HAP-1 (cell line): ENCODE data around the gene PGM2L1.
"Not testable (repeated sequence)": the region's sequence is repeated elsewhere in the genome, so short reads cannot be mapped to it uniquely, and the experiment has no call there.

ENCODE experiments used
- DNase-seq, 2 experiments: peaks; one replicate each; pipeline ENCODE4 v3.0.0-alpha.2; 2016 to 2020; ENCODE audit warnings: low spot score in 2 of 2
- H3K27me3 ChIP-seq: fragments of 250-450 bp; sonication (Bioruptor Pico); 2 replicates; pipeline ENCODE4 v1.5.1; 2020; ENCODE audit warnings: low read depth, mild to moderate bottlenecking, moderate library complexity
- H3K36me3 ChIP-seq: fragments of 250-450 bp; sonication (Bioruptor Pico); replicated peaks from 2 replicates; pipeline ENCODE4 v1.5.1; 2020; ENCODE audit warnings: mild to moderate bottlenecking
- H3K4me1 ChIP-seq: fragments of 250-450 bp; sonication (Bioruptor Pico); 2 replicates; pipeline ENCODE4 v1.5.1; 2020; ENCODE audit warnings: mild to moderate bottlenecking
- H3K4me3 ChIP-seq: fragments of 250-450 bp; sonication (Bioruptor Pico); 2 replicates; pipeline ENCODE4 v1.5.1; 2020; ENCODE audit warnings: mild to moderate bottlenecking, moderate library complexity
- H3K9me3 ChIP-seq: fragments of 250-450 bp; sonication (Bioruptor Pico); 2 replicates; pipeline ENCODE4 v1.5.1; 2020; ENCODE audit warnings: mild to moderate bottlenecking, moderate library complexity
- in situ Hi-C: fragments of 300-500 bp; cut with MboI; formaldehyde crosslinking; loops from 3 replicates; pipeline ENCODE4 v1.14.3; 2020; ENCODE audit warnings: low sequenced_read_pairs, inconsistent platforms, mixed read lengths

The PGM2L1 gene

GRCh38 chr11:74384641-74385040 is 13.6 kb downstream of the PGM2L1 start:
- no peaks in the 10 kb centered on the region for H3K9me3 ChIP-seq
- no peaks in the 10 kb centered on the region for H3K36me3 ChIP-seq
- H3K4me1 ChIP-seq, result no peaks in the 10 kb centered on the region
- DNase-seq, result no peak
- H3K4me3 ChIP-seq, result no peak overlapping the region
- no peaks in the 10 kb centered on the region for H3K27me3 ChIP-seq
- in situ Hi-C loops, result no loop called here

DNA sequence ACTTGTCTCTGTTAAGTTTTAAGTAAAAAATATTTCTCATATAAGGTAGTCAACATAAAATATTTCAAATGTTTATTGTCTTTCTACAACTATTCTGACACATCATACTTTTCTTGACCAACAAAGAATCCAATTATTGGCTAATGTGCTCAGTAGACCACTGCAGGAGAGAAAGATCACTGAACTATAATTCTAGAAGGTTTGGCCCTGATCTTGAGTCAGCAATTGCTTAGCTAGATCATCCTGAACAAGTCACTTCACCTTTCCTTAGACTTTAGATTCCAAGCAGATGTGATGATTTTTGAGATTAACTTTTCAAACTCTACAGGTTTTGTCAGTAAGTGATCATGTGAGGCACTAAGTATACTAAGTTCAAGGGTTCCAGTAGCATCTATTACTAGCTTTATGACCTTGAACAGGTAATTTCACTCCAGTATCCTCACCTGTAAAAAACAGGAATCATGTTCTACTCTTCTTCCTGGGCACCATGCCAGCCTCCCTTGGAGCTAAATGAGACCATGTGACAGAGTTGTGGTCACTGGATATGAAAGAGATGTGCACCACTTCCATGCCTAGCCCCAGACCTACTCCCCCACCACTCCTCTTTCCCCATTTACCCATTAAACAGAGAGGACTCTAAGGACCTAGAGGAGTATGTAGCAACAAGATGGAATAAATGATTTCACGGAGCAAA is 17.3 kb downstream of the PGM2L1 start:
- DNase-seq, result no peak
- Histone ChIP-seq H3K4me1 (peaks cover 4% of the 10 kb centered on the region), H3K4me3 (no peak overlapping the region), H3K27me3 (no peaks in the 10 kb centered on the region), H3K9me3 (no peaks in the 10 kb centered on the region), H3K36me3 (no peaks in the 10 kb centered on the region)
- in situ Hi-C loops, result no loop called here

DNA sequence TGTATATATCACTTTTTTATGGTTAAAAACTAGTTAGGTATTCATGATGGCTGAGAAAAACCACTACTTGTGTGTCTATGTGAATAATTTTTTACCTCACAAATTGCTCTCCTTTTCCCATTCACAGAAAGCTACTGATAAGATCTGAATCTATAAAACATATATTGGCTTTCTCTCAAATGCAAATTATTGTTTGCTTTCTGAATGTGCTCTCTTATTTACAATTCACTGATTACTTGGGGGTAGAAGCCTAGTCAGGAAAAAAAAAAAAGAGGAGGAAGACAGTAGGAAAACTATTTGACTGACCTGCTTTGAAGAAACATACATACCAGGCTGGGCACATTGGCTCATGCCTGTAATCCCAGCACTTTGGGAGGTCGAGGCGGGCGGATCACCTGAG is 20.5 kb downstream of the PGM2L1 start:
- no peaks in the 10 kb centered on the region for H3K27me3 ChIP-seq
- H3K36me3 ChIP-seq, result no peaks in the 10 kb centered on the region
- no peak overlapping the region for H3K4me3 ChIP-seq
- no peaks in the 10 kb centered on the region for H3K9me3 ChIP-seq
- H3K4me1 ChIP-seq, result peaks cover 14% of the 10 kb centered on the region
- DNase-seq, result peak in 1 of 2 experiments; percentile 66
- in situ Hi-C loops, result no loop called here

DNA sequence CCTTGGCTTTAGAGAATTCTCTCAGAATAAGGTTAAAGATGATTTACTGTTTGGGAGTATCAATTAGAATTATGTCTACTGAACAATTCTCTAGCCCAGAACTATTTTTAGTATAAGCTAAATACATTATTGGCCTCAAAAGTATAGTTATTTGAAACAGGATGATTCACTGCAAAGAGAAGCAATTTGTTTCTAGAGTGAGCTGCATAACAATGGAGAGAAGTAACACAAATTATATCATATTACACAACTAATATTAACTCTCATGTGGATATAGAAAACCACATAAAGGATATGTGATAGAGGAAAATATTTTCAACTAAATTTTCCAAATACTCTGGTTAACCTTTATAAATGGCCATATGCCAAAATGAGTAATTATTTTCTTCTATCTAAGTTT is 24.9 kb downstream of the PGM2L1 start:
- no peak for DNase-seq
- Histone ChIP-seq H3K4me3 (no peak overlapping the region), H3K27me3 (no peaks in the 10 kb centered on the region), H3K9me3 (no peaks in the 10 kb centered on the region), H3K4me1 (peaks cover 36% of the 10 kb centered on the region), H3K36me3 (no peaks in the 10 kb centered on the region)
- in situ Hi-C loops, result no loop called here

- Histone ChIP-seq H3K36me3 (no peaks in the 10 kb centered on the region), H3K27me3 (no peaks in the 10 kb centered on the region), H3K4me1 (peaks cover 36% of the 10 kb centered on the region), H3K4me3 (no peak overlapping the region), H3K9me3 (no peaks in the 10 kb centered on the region)
- in situ Hi-C loops, result no loop called here
- peak; percentile 57 to 87 for DNase-seq
Measured at GRCh38 chr11:74371269-74372052, 26.8 kb downstream of the PGM2L1 start.

GRCh38 chr11:74370123-74370522 is 28.1 kb downstream of the PGM2L1 start:
- no peaks in the 10 kb centered on the region for H3K36me3 ChIP-seq
- H3K9me3 ChIP-seq, result no peaks in the 10 kb centered on the region
- in situ Hi-C loops, result no loop called here
- H3K4me3 ChIP-seq, result no peak overlapping the region
- no peak for DNase-seq
- H3K27me3 ChIP-seq, result no peaks in the 10 kb centered on the region
- H3K4me1 ChIP-seq, result peaks cover 38% of the 10 kb centered on the region

DNA sequence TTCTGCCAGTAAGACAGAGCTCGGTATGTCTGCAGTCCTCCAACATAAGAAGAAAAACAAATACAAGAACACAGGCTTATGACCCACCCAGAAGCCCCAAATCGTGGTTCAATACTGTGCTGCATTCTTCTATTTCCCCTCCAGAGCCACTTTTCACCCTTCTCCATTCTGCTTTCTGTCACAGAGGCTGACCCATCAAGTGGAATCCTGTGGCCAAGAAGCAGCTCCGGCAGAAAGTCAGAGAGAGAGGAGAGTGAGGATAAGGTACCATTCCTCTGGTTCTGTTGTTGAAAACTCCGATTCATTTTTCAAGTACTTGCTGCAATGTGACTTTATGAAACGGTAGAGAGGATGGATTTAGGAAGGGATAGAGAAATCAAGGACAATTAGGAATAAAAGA is 30.4 kb downstream of the PGM2L1 start:
- Histone ChIP-seq H3K27me3 (no peaks in the 10 kb centered on the region), H3K36me3 (no peaks in the 10 kb centered on the region), H3K9me3 (no peaks in the 10 kb centered on the region), H3K4me3 (no peak overlapping the region), H3K4me1 (peaks cover 29% of the 10 kb centered on the region)
- no peak for DNase-seq
- in situ Hi-C loops, result no loop called here

DNA sequence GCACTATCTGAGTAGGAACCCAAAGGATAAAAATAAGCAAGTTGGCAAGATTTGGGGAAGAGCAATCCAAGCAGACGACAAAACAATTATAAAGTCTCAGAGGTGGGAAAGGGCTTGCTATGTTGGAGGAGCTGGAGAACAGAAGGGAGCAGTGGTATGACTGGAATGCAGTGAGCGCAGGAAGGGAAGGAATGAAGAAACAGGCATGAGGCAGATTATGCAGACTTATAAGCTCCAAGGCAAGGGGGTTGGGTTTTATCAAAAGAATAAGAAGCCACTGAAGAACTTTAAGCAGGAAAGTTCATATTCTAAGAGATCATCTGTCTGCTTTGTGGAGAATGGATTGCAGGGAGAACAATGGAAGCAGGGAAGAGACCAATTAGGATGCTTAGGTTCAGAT is 31.7 kb downstream of the PGM2L1 start:
- DNase-seq, result peak; percentile 35 to 66
- H3K36me3 ChIP-seq, result no peaks in the 10 kb centered on the region
- in situ Hi-C loops, result no loop called here

GRCh38 chr11:74365805-74366204 is 32.4 kb downstream of the PGM2L1 start:
- DNase-seq, H3K9me3 ChIP-seq, H3K36me3 ChIP-seq, H3K27me3 ChIP-seq, in situ Hi-C loops, H3K4me3 ChIP-seq: not testable (repeated sequence)
- H3K4me1 ChIP-seq, result peaks cover 12% of the 10 kb centered on the region

More for the DNA sequence above, 31.7 kb downstream of the PGM2L1 start:
- H3K27me3 ChIP-seq, result no peaks in the 10 kb centered on the region
- no peak overlapping the region for H3K4me3 ChIP-seq
- H3K4me1 ChIP-seq, result peaks cover 19% of the 10 kb centered on the region
- H3K9me3 ChIP-seq, result no peaks in the 10 kb centered on the region

GRCh38 chr11:74357449-74357848 is 40.8 kb downstream of the PGM2L1 start:
- Histone ChIP-seq H3K36me3 (no peaks in the 10 kb centered on the region), H3K4me1 (0 out of 2 replicates have a peak, but pooled peaks cover 3% of the 10 kb centered on the region), H3K27me3 (no peaks in the 10 kb centered on the region), H3K9me3 (no peaks in the 10 kb centered on the region; the same call in 1 of the 2 replicates), H3K4me3 (no peak overlapping the region)
- in situ Hi-C loops, result no loop called here
- no peak for DNase-seq

DNA sequence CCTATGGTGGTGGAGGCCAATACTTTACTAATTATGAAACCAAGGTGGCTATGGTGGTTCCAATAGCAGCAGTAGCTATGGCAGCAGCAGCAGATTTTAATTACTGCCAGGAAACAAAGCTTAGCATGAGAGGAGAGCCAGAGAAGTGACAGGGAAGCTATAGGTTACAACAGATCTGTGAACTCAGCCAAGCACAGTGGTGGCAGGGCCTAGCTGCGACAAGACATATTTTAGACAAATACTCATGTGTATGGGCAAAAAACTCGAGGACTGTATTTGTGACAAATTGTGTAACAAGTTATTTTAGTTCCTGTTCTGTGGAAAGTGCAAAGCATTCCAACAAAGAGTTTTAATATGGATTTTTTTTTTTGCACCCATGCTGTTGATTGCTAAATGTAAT is 42.6 kb downstream of the PGM2L1 start:
- in situ Hi-C loops, result no loop called here
- Histone ChIP-seq H3K4me1 (0 out of 2 replicates have a peak, but pooled peaks cover 3% of the 10 kb centered on the region), H3K36me3 (no peaks in the 10 kb centered on the region), H3K27me3 (no peaks in the 10 kb centered on the region), H3K9me3 (no peaks in the 10 kb centered on the region), H3K4me3 (no peak overlapping the region)
- DNase-seq, result no peak

DNA sequence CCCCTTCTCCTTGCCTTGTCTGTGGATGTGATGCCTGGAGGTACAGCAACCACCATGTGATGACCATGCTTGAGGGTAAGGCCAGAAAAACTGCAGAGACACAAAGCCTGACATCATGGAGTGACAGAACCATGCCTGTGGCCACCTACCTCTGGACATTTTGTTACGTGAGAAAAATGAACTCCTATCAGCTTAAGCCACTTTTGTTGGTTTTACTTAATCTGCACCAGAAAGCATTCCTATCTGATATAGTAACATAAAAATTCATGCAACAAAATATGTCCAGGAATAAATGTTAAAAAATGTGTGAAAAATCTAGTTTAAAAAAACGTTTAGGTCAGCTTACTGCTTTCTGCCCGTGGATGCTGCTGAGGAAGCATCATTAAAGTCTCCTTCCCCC is 44.2 kb downstream of the PGM2L1 start:
- DNase-seq, result no peak
- Histone ChIP-seq H3K36me3 (no peaks in the 10 kb centered on the region), H3K4me3 (no peak overlapping the region), H3K9me3 (no peaks in the 10 kb centered on the region), H3K27me3 (no peaks in the 10 kb centered on the region), H3K4me1 (0 out of 2 replicates have a peak, but pooled peaks cover 3% of the 10 kb centered on the region)
- in situ Hi-C loops, result no loop called here

DNA sequence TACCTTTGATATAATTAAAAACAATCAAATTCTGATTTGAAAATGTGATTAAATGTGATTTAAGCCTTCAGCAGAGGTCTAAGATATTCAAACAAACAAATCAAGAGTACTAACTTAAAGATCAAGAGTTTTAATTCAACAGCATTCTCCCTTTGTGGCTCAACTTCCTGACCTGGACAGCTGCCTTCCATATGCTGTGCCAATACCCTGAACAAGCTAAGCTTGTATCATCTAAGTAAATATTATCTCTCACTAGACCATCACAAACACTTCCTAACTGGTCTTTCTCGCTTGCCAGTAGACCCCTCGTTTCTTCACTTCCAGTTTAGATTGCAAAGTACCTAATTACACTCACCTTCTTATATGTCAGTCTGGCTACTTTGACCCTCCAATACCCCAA is 50.9 kb downstream of the PGM2L1 start:
- no peaks in the 10 kb centered on the region for H3K9me3 ChIP-seq
- H3K36me3 ChIP-seq, result no peaks in the 10 kb centered on the region
- no peak overlapping the region for H3K4me3 ChIP-seq
- DNase-seq, result no peak
- in situ Hi-C loops, result no loop called here
- H3K27me3 ChIP-seq, result no peaks in the 10 kb centered on the region
- H3K4me1 ChIP-seq, result no peaks in the 10 kb centered on the region

GRCh38 chr11:74345420-74345819 is 52.8 kb downstream of the PGM2L1 start:
- Histone ChIP-seq H3K27me3 (no peaks in the 10 kb centered on the region), H3K4me3 (no peak overlapping the region), H3K4me1 (no peaks in the 10 kb centered on the region), H3K9me3 (no peaks in the 10 kb centered on the region), H3K36me3 (no peaks in the 10 kb centered on the region)
- no peak for DNase-seq
- in situ Hi-C loops, result no loop called here
